Coronary artery (tissue), 2 donors: ENCODE results near the gene FCHSD1.
A peak's percentile ranks its signal among the peaks of the same experiment; 100 is the strongest.

Experiments
- DNase-seq: peaks from one replicate; pipeline ENCODE4 v3.0.0-alpha.2; 2017; ENCODE audit warnings: low spot score
- H3K27ac ChIP-seq, 2 donors: fragments of 200-600 bp; sonication (generic); one replicate each; pipeline ENCODE4 v1.5.1; 2016 to 2019
- H3K4me3 ChIP-seq: fragments of 200-600 bp; sonication (generic); 2 replicates; pipeline ENCODE4 v1.5.1; 2016; ENCODE audit warnings: mild to moderate bottlenecking, moderate library complexity
- TF ChIP-seq, protein P1 (sequence below): fragments of 200-600 bp; sonication (generic); IDR thresholded peaks from one replicate; pipeline ENCODE4 v1.5.1; 2019; ENCODE audit warnings: antibody characterized with exemption

Gene FCHSD1

DNA sequence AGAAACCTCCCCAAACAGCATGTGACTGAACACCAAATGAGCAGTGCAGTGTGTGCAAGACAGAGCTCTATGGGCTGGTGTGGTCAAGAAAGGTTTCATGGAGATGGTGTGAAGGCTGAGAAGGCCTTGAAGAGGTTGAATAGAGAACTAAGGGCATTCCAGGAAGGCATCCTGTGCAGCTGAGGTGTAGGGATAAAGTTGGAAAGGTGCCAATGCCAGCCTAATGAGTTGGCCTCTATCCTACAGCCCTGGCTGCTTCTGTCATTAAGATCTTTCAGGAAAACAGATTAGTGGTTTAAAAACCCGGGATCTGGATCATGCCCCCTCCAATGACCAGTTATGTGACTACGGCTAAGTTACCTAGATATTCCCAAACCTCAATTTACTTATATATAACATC is 18.6 kb downstream of the FCHSD1 start:
- Histone ChIP-seq H3K27ac (no peak overlapping the region), H3K4me3 (no peak overlapping the region)
- TF ChIP-seq, protein P1, sequence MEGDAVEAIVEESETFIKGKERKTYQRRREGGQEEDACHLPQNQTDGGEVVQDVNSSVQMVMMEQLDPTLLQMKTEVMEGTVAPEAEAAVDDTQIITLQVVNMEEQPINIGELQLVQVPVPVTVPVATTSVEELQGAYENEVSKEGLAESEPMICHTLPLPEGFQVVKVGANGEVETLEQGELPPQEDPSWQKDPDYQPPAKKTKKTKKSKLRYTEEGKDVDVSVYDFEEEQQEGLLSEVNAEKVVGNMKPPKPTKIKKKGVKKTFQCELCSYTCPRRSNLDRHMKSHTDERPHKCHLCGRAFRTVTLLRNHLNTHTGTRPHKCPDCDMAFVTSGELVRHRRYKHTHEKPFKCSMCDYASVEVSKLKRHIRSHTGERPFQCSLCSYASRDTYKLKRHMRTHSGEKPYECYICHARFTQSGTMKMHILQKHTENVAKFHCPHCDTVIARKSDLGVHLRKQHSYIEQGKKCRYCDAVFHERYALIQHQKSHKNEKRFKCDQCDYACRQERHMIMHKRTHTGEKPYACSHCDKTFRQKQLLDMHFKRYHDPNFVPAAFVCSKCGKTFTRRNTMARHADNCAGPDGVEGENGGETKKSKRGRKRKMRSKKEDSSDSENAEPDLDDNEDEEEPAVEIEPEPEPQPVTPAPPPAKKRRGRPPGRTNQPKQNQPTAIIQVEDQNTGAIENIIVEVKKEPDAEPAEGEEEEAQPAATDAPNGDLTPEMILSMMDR: no peak
- peak; percentile 22 for DNase-seq

DNA sequence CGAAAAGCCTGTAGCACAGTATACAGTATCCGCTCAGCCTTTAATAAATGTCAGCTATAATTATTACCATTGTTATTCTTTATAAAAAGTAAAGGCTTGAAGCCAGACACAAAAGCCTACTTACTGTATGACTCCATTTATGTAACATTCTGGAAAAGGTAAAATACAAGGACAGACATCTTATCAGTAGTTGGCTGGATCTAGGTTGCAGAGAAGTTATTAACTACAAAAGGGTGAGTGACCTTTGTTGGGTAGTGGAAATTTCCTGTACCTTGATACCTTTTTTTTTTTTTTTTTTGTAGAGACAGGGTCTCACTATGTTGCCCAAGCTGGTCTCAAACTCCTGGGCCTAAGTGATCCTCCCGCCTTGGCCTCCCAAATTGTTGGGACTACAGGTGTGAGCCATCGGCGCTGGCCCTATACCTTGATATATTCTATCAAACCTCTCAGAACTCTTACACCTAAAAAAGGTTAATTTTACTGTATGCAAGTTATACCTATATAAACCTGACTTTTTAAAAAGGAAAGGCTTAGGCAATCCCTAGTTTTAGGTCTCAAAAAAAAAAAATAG is 20.6 kb downstream of the FCHSD1 start:
- Histone ChIP-seq H3K4me3 (no peak overlapping the region), H3K27ac (no peak overlapping the region)
- no peak for DNase-seq
- TF ChIP-seq, protein P1: no peak

DNA sequence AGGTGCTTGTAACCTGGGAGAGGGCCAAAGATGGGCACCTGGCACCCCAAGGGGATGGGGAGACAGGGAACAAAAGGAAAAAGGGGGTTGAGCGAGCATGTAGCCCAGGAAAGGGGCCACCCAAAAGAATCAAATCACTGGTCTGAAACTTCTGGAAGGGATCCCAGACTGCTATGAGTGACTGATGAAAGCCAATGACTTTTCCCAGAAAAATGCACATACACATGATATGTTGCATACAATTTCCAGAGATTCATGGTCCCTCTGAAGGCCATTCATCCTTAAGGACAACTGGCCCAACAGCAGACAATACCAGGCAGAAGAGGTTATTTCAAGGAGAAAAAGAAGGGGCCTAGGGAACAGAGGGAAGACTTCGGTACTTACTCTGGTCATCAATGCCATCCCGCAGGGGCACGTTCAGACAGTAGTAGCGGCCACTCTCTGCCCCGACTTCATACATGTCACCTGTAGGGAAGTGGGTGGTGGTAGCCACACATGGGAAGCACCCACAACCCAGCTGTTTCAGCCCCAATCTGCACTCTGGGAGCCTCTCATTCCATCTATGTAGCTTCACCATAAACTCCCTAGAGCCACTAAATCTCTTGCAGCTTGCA is 22.9 kb downstream of the FCHSD1 start:
- TF ChIP-seq, protein P1: no peak
- Histone ChIP-seq H3K27ac (no peak overlapping the region), H3K4me3 (no peak overlapping the region)
- DNase-seq: no peak

DNA sequence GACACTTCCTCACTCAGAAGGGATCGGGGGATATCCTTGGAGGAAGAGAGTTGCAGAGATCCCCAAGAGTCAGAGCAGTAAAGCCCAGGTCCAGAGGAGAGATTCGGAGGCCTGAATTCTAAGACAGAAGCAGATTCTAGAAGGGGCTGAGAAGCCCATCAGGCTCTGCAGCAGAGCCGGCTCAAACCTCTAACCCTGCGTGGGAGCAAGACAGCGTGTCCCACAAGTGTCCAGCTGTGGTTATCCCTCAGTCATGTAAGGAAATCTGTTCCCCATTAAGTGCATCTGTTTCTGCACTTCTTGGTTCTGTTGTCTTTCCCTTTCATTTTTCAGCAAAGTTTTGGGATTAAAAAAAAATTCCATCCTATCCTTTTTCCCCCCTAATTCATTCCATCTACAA is 27.6 kb downstream of the FCHSD1 start:
- TF ChIP-seq, protein P1: no peak
- DNase-seq: no peak
- no peak overlapping the region for H3K27ac ChIP-seq
- H3K4me3 ChIP-seq: no peak overlapping the region

DNA sequence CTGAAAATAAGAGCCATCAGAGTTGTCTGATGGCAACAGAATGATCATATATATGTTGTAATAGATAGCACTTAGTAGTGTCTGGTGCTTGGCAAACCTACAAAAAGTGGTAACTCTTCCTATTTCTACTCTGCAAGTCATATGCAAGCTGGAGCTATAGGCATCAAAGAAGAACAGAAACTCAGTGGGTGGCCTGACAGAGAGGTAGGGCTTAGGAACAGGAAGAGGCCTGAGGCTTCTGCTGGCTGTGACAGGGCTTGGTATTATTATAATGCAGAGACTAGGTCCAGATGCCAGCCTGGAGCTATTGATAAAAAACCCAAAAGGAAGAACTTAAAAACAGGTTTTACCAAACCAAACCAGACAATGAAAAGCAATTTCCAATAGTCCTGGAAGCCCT is 28.0 kb downstream of the FCHSD1 start:
- Histone ChIP-seq H3K27ac (no peak overlapping the region), H3K4me3 (no peak overlapping the region)
- DNase-seq: no peak
- TF ChIP-seq, protein P1: no peak

DNA sequence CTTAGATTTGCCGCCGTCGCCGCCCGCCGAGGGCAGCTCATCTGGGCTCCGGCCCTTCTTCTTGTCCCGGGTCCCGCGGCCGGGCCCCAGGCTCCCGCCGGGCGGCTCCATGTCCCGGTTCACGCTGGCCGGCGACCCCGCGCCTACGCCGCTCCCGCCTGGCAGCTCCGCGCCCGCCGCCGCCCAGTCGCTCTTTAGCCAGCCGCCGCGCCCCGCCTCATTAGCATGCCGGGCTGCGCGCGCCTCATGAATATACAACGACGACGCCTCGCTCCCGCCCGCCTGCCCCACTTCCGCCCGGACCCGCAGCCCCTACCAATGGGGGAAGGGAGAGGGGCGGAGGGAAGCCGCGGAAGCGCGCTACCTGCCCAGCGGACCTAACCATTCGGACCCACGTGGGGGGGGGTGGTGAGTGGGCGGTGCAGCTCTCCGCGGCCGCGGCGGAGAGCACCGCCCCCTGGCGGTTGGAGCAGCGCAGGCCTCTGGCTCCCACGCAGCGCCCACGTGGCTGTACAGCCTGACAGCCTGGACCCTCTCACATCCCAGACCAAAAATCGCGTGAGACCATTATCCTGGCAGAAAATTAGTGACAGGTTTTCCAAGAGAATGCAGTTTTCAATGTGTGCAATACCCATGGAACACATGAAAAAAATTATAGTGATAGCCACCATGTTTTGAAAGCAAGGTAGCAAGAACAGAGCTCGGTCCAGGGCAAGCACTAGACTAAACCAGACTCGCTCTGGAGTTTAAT is 32.2 kb downstream of the FCHSD1 start, which contains the start of gene DIAPH1:
TSS of gene DIAPH1 (minus strand) at position 197 of the 751 bp plus-strand sequence. CDS start at position 111, 86 bp downstream.
- Histone ChIP-seq H3K4me3 (peak within 1 kb of the TSS; percentile 96), H3K27ac (peak within 1 kb of the TSS; percentile 91 to 98)
- TF ChIP-seq, protein P1: peak; percentile 96
- DNase-seq: peak; percentile 98
